Muscle layer of duodenum (tissue), 2 donors: ENCODE measurements around the gene TRIM3.

ENCODE experiments used
- H3K27ac ChIP-seq: one replicate; pipeline ENCODE4 v1.7.0; 2013; ENCODE audit warnings: mild to moderate bottlenecking, low read length
- H3K27me3 ChIP-seq: one replicate; pipeline ENCODE4 v1.7.0; 2013; ENCODE audit warnings: low read depth, mild to moderate bottlenecking, control low read depth, low read length
- H3K36me3 ChIP-seq, 2 donors: one replicate each; pipeline ENCODE4 v1.7.0; 2013; ENCODE audit warnings: low read length in 2 of 2, control low read depth in 1 of 2, mild to moderate bottlenecking in 1 of 2; ENCODE audit not compliant: insufficient read depth in 2 of 2, control insufficient read depth in 1 of 2
- H3K4me1 ChIP-seq, 2 donors: one replicate each; pipeline ENCODE4 v1.7.0; 2013; ENCODE audit warnings: low read length in 2 of 2, mild to moderate bottlenecking in 2 of 2, control low read depth in 1 of 2, moderate library complexity in 1 of 2; ENCODE audit not compliant: insufficient read depth in 2 of 2, control insufficient read depth in 1 of 2
- H3K4me3 ChIP-seq, 2 donors: one replicate each; pipeline ENCODE4 v1.7.0; 2013; ENCODE audit warnings: low read length in 2 of 2, low read depth in 1 of 2, mild to moderate bottlenecking in 1 of 2
- H3K9me3 ChIP-seq, 2 donors: one replicate each; pipeline ENCODE4 v1.7.0; 2013; ENCODE audit warnings: low read length in 2 of 2, control low read depth in 1 of 2, mild to moderate bottlenecking in 1 of 2; ENCODE audit not compliant: control insufficient read depth in 1 of 2
- donor health status: healthy.

TRIM3 gene

DNA sequence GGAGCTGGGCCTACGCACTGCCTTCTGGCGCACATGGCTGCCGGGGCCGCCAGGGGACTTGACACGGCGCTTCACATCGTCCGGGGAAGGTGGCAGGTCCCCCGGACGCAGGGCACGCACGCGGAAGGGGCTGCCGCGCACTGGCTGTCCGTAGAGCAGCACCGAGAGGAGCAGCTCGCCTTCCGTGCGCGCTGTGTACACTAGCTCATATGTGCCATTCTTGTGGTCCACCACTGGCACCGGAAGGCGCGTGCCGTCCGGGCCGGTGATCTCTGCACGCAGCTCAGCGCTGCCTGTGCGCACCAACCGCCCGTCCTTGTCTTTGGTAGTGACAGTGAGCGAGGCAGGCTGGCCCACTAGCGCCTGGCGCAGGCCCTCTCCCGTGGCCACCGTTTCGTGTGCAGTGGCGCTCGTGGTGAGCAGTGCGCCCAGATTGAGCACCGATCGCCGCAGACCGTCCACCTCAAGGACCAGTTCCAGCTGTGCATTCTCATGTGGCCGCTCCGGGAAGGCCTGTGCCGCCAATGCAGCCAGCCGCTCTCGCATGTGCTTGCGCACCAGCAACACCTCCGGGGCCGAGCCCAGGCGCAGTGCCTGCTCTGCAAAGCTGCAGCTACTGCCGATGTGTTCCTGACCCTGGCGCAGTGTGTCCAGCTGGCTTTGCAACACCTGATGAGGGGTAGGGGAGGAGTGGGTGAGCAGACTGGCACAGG lies 17.2 kb downstream of the TRIM3 start:
- Histone ChIP-seq H3K27me3 (no peaks in the 10 kb centered on the region), H3K36me3 (peaks cover 48 to 76% of the 10 kb centered on the region in 2 donors), H3K4me3 (no peak overlapping the region), H3K9me3 (no peaks in the 10 kb centered on the region), H3K27ac (no peak overlapping the region), H3K4me1 (no peaks in the 10 kb centered on the region)

DNA sequence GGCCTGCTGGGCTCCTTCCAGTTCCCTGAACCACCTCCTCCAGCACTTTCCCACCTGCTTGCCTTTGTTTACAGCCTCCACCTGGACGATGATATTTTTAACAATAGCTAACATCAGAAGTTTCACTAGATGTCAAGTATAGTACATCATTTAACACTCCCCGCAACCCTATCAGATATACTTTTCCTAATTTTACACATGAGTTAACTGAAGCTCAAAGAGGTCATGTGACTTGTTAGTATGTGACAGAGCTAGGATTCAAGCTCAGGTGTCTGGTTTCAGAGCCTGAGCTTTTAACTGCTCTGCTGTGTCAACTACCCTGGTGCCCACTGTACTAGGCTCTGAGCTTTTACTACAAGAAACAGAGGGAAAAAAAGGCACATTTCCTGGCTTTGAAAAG lies 18.7 kb downstream of the TRIM3 start:
- no peak overlapping the region for H3K27ac ChIP-seq
- H3K4me3 ChIP-seq, result no peak overlapping the region
- no peaks in the 10 kb centered on the region for H3K9me3 ChIP-seq
- peaks cover 57 to 90% of the 10 kb centered on the region in 2 donors for H3K36me3 ChIP-seq
- H3K27me3 ChIP-seq, result no peaks in the 10 kb centered on the region
- H3K4me1 ChIP-seq, result no peaks in the 10 kb centered on the region

DNA sequence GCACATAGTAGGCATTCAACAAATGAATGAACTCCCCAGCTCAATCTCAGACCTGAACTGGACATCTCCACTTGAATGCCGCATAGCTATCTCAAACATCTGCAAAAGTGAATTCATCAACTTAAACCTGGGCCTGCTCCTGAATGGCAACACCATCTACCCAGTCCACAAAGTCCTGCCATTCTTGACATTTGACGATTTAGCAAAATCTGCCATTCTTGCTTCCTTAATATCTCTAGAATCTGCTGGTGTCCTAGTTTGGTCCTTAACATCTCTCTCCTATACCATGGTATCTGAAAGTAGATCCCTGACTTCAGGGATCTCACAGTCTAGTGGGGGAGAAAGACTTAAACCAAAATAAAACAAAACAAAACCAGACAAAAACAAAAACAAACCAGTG lies 20.6 kb downstream of the TRIM3 start:
- peaks cover 55 to 88% of the 10 kb centered on the region in 2 donors for H3K36me3 ChIP-seq
- no peak overlapping the region for H3K4me3 ChIP-seq
- no peaks in the 10 kb centered on the region for H3K27me3 ChIP-seq
- no peaks in the 10 kb centered on the region for H3K4me1 ChIP-seq
- no peaks in the 10 kb centered on the region for H3K9me3 ChIP-seq
- no peak overlapping the region for H3K27ac ChIP-seq

DNA sequence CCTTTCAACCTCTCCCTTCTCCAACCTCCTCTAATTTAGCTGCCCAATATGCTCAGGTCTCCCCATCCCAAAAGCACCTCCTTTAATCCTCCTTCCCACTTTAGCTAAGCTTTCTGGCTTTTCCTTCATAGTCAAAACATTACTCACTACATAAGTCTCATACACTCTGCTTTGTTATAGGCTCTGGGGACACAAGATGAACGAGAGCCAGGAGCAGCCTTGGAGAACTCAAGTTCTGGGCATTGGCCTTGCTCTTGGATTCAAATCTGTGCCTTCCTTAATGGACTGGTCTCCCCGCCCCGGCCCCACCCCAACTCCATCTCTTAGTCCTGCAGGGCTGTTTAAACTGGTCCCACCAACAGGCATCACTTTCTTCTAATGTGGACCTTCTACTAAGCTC lies 21.5 kb downstream of the TRIM3 start:
- Histone ChIP-seq H3K27ac (no peak overlapping the region), H3K36me3 (peaks cover 52 to 79% of the 10 kb centered on the region in 2 donors), H3K4me1 (no peaks in the 10 kb centered on the region), H3K27me3 (no peaks in the 10 kb centered on the region), H3K4me3 (no peak overlapping the region), H3K9me3 (no peaks in the 10 kb centered on the region)

DNA sequence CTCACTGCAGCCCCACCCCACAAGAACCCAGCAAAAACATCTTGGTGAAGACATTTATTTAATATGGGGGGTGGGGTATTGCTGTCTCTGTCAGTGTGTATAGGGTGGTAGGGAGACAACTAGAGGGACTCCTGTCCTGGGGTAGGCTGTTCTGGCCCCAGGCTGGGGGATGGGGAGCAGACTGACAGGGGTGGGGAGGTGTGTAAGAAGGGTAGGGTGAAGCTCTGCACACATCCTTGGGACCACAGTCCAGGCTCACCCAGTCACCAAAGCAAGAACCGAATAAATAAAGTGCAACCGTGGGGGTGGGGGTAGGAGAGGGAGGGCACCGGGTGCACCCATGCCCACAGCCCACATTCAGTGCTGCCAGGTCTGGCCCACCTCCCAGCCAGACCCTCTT lies 25.2 kb downstream of the TRIM3 start:
- Histone ChIP-seq H3K4me1 (no peaks in the 10 kb centered on the region), H3K27ac (no peak overlapping the region), H3K27me3 (no peaks in the 10 kb centered on the region), H3K4me3 (no peak overlapping the region), H3K36me3 (peaks cover 29 to 46% of the 10 kb centered on the region in 2 donors), H3K9me3 (no peaks in the 10 kb centered on the region)

DNA sequence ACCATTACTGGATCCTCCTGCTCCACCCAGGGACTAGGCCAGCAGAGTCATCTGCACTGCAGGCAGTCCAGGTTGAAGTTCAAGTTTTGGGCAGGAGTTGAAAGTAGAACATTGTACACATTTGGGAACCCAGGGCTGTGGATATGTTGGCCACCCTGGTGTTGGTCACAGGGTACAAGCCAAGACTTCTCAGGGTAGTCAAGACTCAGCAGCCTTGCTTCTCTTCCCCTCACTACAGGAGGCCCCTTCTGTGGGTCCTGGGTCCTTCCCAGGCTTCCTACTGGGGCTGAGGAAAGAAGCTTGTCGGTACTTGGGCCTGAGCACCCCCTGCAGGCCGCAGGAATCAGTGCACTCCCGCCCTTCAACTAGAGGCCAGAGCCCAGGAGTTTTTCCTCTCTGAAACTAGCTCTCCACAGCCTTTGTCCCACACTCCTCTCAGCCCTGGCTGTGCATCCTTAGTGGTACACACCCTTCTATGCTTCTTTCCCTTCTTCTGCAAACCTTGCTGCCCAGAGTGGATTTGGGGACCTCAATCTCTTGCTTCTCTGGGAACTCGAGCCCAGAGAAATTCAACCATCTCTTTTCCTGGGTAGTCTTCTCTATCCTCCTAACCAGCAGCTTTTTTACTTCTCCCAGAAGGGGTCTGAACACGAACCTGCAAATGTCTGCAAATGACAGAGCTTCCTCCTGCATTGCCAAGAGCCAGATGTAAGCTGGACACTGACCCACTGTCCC lies 30.3 kb downstream of the TRIM3 start:
- H3K27me3 ChIP-seq, result no peaks in the 10 kb centered on the region
- no peak overlapping the region for H3K27ac ChIP-seq
- H3K4me1 ChIP-seq, result no peaks in the 10 kb centered on the region
- H3K9me3 ChIP-seq, result no peaks in the 10 kb centered on the region
- no peak overlapping the region for H3K4me3 ChIP-seq
- peaks cover 0 to under 1% of the 10 kb centered on the region in 2 donors for H3K36me3 ChIP-seq

DNA sequence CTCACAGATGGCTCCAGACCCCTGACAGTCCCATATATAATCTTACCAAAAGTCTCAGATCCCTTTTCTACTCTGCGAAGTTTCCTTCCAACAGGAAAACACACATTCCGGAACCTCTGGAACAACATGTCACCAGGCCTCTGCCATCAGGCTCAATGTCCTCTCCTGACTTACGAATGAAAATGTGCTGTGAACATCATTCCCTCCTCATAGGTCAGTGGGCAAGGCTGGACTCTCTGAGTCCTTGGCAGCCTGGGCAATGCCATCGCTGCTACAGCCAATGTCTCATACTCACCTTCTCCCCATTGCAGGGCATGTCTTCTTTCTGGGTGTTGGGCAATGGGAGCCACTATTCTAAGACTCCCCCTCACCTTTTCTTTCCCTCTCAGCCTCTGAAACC lies 31.3 kb downstream of the TRIM3 start:
- no peaks in the 10 kb centered on the region for H3K9me3 ChIP-seq

DNA sequence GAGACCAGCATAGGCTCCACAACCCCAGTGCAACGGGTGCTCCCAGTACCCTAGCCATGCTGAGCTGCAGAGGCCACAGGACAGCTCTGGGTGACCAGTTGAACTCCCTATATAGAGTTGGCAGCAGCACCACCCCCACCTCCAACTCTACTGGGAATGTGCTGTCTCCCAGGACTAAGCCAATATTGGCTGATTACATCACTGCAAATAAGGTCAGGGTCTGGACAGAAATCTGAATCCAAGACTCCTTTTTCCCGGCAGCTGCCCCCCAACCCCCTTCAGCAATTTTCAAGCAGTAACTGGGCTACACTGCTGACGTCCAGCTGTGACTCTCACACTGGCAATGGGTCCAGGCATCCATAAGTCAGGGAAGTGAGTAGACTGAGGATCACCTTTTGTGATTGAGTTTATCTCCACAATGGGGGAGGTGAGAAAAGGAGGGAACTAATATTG lies 32.8 kb downstream of the TRIM3 start, which contains the start of gene HPX:
TSS of gene HPX (minus strand) at position 82 of the 453 bp plus-strand sequence. CDS start at position 58, 24 bp downstream.
- H3K4me1 ChIP-seq, result no peaks in the 10 kb centered on the region

More for the DNA sequence above, 31.3 kb downstream of the TRIM3 start:
- Histone ChIP-seq H3K36me3 (no peaks in the 10 kb centered on the region), H3K27ac (no peak overlapping the region), H3K4me1 (no peaks in the 10 kb centered on the region), H3K4me3 (no peak overlapping the region), H3K27me3 (no peaks in the 10 kb centered on the region)

DNA sequence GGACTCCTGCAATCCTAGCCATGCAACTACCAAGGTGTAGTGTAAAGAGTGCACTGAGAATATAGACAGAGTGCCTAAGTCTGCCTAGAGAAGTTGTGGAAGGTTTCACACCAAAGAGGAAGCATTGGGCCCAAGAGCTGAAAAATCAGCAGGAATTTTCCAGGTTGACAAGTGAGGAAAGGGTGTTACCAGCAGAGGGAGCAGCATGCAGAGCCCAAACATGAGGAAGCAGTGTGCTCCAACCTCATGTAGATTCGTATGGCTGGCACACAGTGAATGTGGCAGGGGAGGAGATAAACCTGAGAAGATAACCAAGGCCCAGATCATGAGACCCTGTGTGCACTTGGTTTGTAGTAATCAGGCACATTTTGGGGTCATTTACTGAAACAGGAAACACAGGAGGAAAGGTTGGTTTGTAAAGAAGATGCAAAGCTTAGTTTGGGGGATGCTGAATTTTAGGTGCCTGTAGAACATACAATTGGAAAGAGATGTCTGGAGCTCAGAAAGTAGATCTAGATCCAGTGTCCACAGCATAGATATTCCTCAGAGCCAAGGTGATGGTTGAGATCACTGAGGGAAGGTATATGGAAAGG lies 34.7 kb downstream of the TRIM3 start:
- Histone ChIP-seq H3K9me3 (no peaks in the 10 kb centered on the region), H3K27me3 (no peaks in the 10 kb centered on the region), H3K27ac (no peak overlapping the region), H3K4me3 (no peak overlapping the region), H3K36me3 (no peaks in the 10 kb centered on the region), H3K4me1 (no peaks in the 10 kb centered on the region)

More for the DNA sequence above, 32.8 kb downstream of the TRIM3 start, which contains the start of gene HPX:
- Histone ChIP-seq H3K27me3 (no peaks in the 10 kb centered on the region), H3K27ac (no peak within 1 kb of the TSS), H3K36me3 (no peaks in the 10 kb centered on the region), H3K9me3 (no peaks in the 10 kb centered on the region), H3K4me3 (no peak within 1 kb of the TSS)

DNA sequence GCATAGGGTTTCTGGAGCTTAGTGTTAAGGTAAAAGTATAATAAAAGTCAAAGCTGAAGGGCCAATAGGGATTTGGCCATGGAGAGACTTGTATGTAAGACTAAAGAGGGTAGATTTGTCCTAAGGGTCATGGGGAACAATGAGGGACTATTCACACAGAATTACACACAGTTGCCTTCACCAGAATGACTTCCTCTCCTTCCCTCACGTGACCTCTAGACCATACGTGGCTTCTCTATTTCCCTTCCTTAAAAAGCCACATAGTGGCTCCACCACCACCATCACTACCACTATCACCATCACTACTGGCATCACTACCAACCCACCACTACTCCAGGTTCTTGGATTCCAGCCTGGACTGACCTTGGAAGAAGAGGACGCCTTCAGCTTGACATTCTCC lies 35.7 kb downstream of the TRIM3 start:
- Histone ChIP-seq H3K4me3 (no peak overlapping the region), H3K27me3 (no peaks in the 10 kb centered on the region), H3K9me3 (no peaks in the 10 kb centered on the region), H3K27ac (no peak overlapping the region), H3K36me3 (no peaks in the 10 kb centered on the region), H3K4me1 (no peaks in the 10 kb centered on the region)

DNA sequence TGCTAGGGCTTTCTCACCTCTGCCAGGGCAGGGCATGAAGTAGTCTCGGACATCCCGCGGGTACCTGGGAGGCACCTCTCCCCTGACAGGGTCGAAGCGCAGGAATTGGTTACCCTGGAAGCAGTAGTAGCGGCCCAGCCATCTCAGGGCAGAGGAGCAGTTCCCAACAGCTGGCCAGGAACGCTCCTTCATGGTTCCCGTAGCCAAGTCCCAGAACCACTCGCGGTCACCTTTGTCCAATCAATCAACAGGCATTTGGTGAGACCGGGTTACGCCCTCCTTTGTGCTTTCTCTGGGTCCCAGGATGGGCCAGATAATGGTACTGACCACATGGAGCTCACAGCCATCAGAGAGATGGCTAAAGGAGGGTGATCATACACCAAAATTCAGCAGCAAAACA lies 36.3 kb downstream of the TRIM3 start:
- Histone ChIP-seq H3K27me3 (no peaks in the 10 kb centered on the region), H3K27ac (no peak overlapping the region), H3K9me3 (no peaks in the 10 kb centered on the region), H3K36me3 (no peaks in the 10 kb centered on the region), H3K4me3 (no peak overlapping the region), H3K4me1 (no peaks in the 10 kb centered on the region)
